SH-SY5Y (cell line): ENCODE results near the gene CTNNA3.

Experiments used
- GATA2 ChIP-seq: IDR thresholded peaks from 2 replicates; pipeline ENCODE4 v1.6.1; 2011; ENCODE audit warnings: mild to moderate bottlenecking, low read depth, low read length
- GATA3 ChIP-seq: IDR thresholded peaks from 2 replicates; pipeline ENCODE4 v1.6.1; 2011; ENCODE audit warnings: low read depth, mild to moderate bottlenecking, low read length, moderate library complexity

DNA sequence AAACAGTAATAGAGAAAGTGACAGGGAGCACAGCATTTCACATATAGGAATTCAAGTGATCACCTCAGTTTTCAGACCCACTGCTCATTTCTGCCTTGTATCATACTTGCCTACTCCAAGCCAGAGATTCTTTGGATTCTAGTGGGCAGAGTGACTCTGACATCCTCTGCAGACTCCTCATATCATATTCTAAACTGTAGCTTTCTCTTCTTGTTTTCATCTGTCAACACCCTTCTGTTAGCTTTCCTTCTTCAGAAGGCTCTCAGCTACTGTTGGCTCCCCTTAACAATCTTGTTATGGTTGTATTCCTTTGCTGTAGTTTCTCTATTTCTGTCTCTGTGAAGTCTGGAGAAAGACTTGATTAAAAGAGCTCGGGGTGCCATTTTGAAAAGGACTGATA, 120.5 kb downstream of the CTNNA3 start:
- no peak for TF ChIP-seq GATA3
- no peak for TF ChIP-seq GATA2
